ENCODE results near the gene OPN1SW.

DNA sequence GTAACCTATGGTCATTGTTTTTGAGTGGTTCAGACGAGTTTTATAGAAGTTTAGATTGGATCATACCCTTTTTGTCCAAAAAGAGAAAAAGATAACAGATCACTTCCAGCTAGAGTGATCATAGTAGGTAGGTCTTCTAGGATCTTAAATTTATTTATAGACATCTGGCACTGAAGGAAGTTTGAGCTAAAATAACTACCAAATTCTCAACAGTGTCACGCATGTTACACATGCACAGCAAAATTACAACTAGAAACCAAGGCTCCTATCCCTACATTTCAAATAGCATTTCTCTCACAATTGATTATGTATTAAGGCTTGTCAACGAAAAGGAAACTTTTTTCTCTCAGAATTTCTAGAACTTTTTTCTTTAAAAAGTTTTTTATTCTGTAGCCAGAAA, 34.1 kb downstream of the OPN1SW start:
- TF ChIP-seq EZH2 (optimal IDR thresholded peaks at IDR 0.05; ENCODE audit: low read depth, low read length) (no peak), EZH2phosphoT487 (IDR thresholded peaks at IDR 0.05; ENCODE audit: low read length) (no peak)
- TF ChIP-seq, protein P1, sequence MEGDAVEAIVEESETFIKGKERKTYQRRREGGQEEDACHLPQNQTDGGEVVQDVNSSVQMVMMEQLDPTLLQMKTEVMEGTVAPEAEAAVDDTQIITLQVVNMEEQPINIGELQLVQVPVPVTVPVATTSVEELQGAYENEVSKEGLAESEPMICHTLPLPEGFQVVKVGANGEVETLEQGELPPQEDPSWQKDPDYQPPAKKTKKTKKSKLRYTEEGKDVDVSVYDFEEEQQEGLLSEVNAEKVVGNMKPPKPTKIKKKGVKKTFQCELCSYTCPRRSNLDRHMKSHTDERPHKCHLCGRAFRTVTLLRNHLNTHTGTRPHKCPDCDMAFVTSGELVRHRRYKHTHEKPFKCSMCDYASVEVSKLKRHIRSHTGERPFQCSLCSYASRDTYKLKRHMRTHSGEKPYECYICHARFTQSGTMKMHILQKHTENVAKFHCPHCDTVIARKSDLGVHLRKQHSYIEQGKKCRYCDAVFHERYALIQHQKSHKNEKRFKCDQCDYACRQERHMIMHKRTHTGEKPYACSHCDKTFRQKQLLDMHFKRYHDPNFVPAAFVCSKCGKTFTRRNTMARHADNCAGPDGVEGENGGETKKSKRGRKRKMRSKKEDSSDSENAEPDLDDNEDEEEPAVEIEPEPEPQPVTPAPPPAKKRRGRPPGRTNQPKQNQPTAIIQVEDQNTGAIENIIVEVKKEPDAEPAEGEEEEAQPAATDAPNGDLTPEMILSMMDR (IDR thresholded peaks at IDR 0.05; ENCODE audit: low read length), result no peak
